ENCODE data around the gene PDLIM5.

Gene PDLIM5

GRCh38 chr4:94678896-94679295 lies 227.2 kb downstream of the PDLIM5 start:
- no peak for TF ChIP-seq POU2F2 (IDR thresholded peaks at IDR 0.05; ENCODE audit: low read depth, low read length)
- TF ChIP-seq POLR2AphosphoS5 (IDR thresholded peaks at IDR 0.05; ENCODE audit: low read depth, low read length) = no peak
- TF ChIP-seq POLR2A (IDR thresholded peaks at IDR 0.05; ENCODE audit: low read depth, low read length) = no peak
- no peak for TF ChIP-seq TAF1 (IDR thresholded peaks at IDR 0.05; ENCODE audit: low read depth, low read length)
- TF ChIP-seq SPI1 (IDR thresholded peaks at IDR 0.05; ENCODE audit: low read depth, low read length) = no peak
- no peak for TF ChIP-seq PAX5 (IDR thresholded peaks at IDR 0.05; ENCODE audit: insufficient read depth, low read length, severe bottlenecking)
- DNase-seq (ENCODE audit: insufficient read length, low spot score) (no peak), FAIRE-seq (no peak)

DNA sequence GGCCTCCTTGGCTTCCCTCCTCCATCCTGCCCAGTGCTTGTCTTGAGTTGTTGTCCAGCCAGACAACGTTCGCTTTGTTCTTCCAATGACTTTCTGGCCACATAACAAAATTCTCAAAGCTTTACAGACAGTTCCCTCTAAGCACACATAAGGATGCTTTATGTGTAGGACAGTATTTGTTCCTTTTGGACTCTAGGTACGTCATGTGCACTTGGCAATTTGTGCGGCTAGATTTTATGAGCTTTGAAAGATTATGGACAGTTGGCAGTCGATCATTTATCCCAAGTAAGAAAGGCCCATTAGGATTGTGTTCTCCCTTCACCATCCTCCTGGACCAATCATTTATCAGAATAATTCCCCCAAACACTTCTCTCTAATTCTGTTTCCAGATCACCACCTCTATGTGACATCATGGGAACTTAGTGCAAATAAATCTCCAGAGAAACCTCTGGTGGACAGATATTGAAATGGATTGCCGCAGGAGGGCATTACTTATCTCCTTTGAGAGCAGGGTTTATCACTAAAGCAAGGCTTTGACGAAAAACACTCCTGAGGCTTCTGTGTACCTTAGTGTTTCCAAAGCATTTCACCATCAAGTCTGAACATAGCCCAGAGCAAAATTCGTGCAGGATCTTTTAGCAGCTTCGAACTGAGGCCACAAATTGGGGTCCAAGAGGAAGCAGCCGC lies 228.6 kb downstream of the PDLIM5 start:
- FAIRE-seq = no peak
- TF ChIP-seq SPI1 (IDR thresholded peaks at IDR 0.05; ENCODE audit: low read depth, low read length) = no peak
- no peak for TF ChIP-seq POLR2A (IDR thresholded peaks at IDR 0.05; ENCODE audit: low read depth, low read length)
- TF ChIP-seq PAX5 (IDR thresholded peaks at IDR 0.05; ENCODE audit: insufficient read depth, low read length, severe bottlenecking) = no peak
- TF ChIP-seq POU2F2 (IDR thresholded peaks at IDR 0.05; ENCODE audit: low read depth, low read length) = no peak
- no peak for TF ChIP-seq TAF1 (IDR thresholded peaks at IDR 0.05; ENCODE audit: low read depth, low read length)
- no peak for TF ChIP-seq POLR2AphosphoS5 (IDR thresholded peaks at IDR 0.05; ENCODE audit: low read depth, low read length)
- no peak for DNase-seq (ENCODE audit: insufficient read length, low spot score)

GRCh38 chr4:94686086-94686485 lies 234.3 kb downstream of the PDLIM5 start:
- no peak for TF ChIP-seq SPI1 (IDR thresholded peaks at IDR 0.05; ENCODE audit: low read depth, low read length)
- TF ChIP-seq POU2F2 (IDR thresholded peaks at IDR 0.05; ENCODE audit: low read depth, low read length) = no peak
- no peak for TF ChIP-seq PAX5 (IDR thresholded peaks at IDR 0.05; ENCODE audit: insufficient read depth, low read length, severe bottlenecking)
- TF ChIP-seq POLR2AphosphoS5 (IDR thresholded peaks at IDR 0.05; ENCODE audit: low read depth, low read length) = no peak
- no peak for TF ChIP-seq POLR2A (IDR thresholded peaks at IDR 0.05; ENCODE audit: low read depth, low read length)
- TF ChIP-seq TAF1 (IDR thresholded peaks at IDR 0.05; ENCODE audit: low read depth, low read length) = no peak
- DNase-seq (ENCODE audit: insufficient read length, low spot score) = no peak
- no peak for FAIRE-seq

GRCh38 chr4:94689155-94689860 lies 237.6 kb downstream of the PDLIM5 start:
- no peak for DNase-seq (ENCODE audit: insufficient read length, low spot score)
- TF ChIP-seq POLR2AphosphoS5 (IDR thresholded peaks at IDR 0.05; ENCODE audit: low read depth, low read length) (no peak), TAF1 (IDR thresholded peaks at IDR 0.05; ENCODE audit: low read depth, low read length) (no peak), POU2F2 (IDR thresholded peaks at IDR 0.05; ENCODE audit: low read depth, low read length) (no peak), SPI1 (IDR thresholded peaks at IDR 0.05; ENCODE audit: low read depth, low read length) (no peak)
- FAIRE-seq = no peak

DNA sequence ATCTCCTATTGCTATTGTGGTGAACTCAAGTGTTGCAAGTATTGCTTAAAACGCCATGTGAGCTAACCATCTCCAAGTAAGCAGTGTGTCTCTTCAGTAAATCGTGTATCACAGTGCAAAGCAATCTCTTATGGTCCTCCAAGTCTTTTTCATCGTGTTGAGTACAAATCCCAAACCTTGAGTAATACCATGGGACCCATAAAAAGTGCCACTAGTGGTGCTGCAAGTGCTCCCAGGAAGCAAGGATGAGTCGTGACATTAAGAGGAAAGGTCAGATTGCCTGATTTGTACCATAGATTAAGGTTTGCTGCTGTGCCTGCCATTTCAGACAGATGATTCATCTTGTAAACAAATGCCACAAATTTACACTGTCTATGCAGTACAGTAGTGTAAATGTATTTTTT lies 239.1 kb downstream of the PDLIM5 start:
- no peak for DNase-seq (ENCODE audit: insufficient read length, low spot score)
- TF ChIP-seq POLR2A (IDR thresholded peaks at IDR 0.05; ENCODE audit: low read depth, low read length) (no peak), POLR2AphosphoS5 (IDR thresholded peaks at IDR 0.05; ENCODE audit: low read depth, low read length) (no peak), POU2F2 (IDR thresholded peaks at IDR 0.05; ENCODE audit: low read depth, low read length) (no peak), SPI1 (IDR thresholded peaks at IDR 0.05; ENCODE audit: low read depth, low read length) (no peak), PAX5 (IDR thresholded peaks at IDR 0.05; ENCODE audit: insufficient read depth, low read length, severe bottlenecking) (no peak), TAF1 (IDR thresholded peaks at IDR 0.05; ENCODE audit: low read depth, low read length) (no peak)
- no peak for FAIRE-seq

- TF ChIP-seq SPI1 (IDR thresholded peaks at IDR 0.05; ENCODE audit: low read depth, low read length) (no peak), PAX5 (IDR thresholded peaks at IDR 0.05; ENCODE audit: insufficient read depth, low read length, severe bottlenecking) (no peak), POLR2A (IDR thresholded peaks at IDR 0.05; ENCODE audit: low read depth, low read length) (no peak)
- FAIRE-seq = no peak
Observed at GRCh38 chr4:94691552-94691951, 239.8 kb downstream of the PDLIM5 start.

DNA sequence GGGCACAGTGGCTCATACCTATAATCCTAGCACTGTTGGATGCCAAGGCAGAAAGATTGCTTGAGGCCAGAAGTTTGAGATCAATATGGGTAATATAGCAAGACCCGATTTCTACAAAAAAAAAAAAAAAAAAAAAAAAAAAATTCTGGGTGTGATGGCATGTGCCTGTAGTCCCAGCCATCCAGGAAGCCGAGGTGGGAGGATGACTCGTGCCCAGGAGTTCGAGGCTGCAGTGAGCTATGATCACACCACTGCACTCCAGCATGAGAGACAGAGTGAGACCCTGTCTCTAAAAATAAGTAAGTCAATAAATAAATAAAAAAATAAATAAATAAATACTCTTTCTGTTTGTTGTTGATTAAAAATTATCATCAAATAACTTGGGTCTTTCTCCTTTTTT lies 243.6 kb downstream of the PDLIM5 start:
- TF ChIP-seq POU2F2 (IDR thresholded peaks at IDR 0.05; ENCODE audit: low read depth, low read length) = no peak
- TF ChIP-seq SPI1 (IDR thresholded peaks at IDR 0.05; ENCODE audit: low read depth, low read length) = no peak
- TF ChIP-seq POLR2A (IDR thresholded peaks at IDR 0.05; ENCODE audit: low read depth, low read length) = no peak
- no peak for TF ChIP-seq PAX5 (IDR thresholded peaks at IDR 0.05; ENCODE audit: insufficient read depth, low read length, severe bottlenecking)
- FAIRE-seq = no peak
- no peak for DNase-seq (ENCODE audit: insufficient read length, low spot score)

More at GRCh38 chr4:94691552-94691951, 239.8 kb downstream of the PDLIM5 start:
- DNase-seq (ENCODE audit: insufficient read length, low spot score) = no peak

DNA sequence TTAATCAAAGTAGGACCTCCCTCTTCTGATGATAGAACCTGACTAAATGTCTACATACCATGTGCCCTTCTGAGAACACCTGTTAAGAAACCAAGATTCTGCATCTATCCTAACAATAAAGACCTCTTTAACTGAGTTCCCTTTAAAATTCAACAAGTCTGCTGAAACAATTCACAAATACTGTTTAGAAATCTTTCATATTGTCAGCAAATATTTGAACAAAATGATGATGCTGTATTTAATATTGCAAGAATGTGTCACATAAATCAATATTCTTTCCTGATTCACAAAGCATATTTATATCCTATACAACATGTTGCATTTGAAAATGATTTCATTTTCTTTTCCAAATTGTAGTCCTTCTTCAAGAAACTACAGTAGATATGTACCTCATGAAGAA lies 246.4 kb downstream of the PDLIM5 start:
- TF ChIP-seq POLR2AphosphoS5 (IDR thresholded peaks at IDR 0.05; ENCODE audit: low read depth, low read length) = no peak
- TF ChIP-seq POU2F2 (IDR thresholded peaks at IDR 0.05; ENCODE audit: low read depth, low read length) = no peak
- no peak for TF ChIP-seq PAX5 (IDR thresholded peaks at IDR 0.05; ENCODE audit: insufficient read depth, low read length, severe bottlenecking)
- no peak for TF ChIP-seq TAF1 (IDR thresholded peaks at IDR 0.05; ENCODE audit: low read depth, low read length)
- no peak for TF ChIP-seq POLR2A (IDR thresholded peaks at IDR 0.05; ENCODE audit: low read depth, low read length)
- TF ChIP-seq SPI1 (IDR thresholded peaks at IDR 0.05; ENCODE audit: low read depth, low read length) = no peak
- DNase-seq (ENCODE audit: insufficient read length, low spot score) (no peak), FAIRE-seq (no peak)

DNA sequence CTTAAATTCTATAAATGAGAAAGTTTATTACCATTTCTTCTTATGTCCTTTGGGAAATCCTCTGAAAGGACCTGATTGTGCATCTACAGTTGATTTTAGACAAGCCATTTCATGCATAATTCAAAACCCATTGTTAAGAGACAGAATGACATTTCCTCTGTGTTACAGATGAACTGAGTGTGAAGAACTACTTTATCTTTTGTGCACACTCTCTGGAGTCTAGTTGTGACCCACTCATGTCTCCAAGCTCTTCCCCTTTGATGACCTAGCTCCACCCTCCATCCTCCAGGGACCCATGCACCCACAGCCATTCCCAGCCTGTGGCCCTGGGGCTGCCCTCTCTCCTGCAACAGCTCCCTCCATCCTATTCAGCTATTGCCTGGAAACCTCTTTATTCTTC lies 248.6 kb downstream of the PDLIM5 start:
- TF ChIP-seq POLR2AphosphoS5 (IDR thresholded peaks at IDR 0.05; ENCODE audit: low read depth, low read length) = no peak
- TF ChIP-seq PAX5 (IDR thresholded peaks at IDR 0.05; ENCODE audit: insufficient read depth, low read length, severe bottlenecking) = no peak
- no peak for TF ChIP-seq TAF1 (IDR thresholded peaks at IDR 0.05; ENCODE audit: low read depth, low read length)
- TF ChIP-seq SPI1 (IDR thresholded peaks at IDR 0.05; ENCODE audit: low read depth, low read length) = no peak
- no peak for TF ChIP-seq POU2F2 (IDR thresholded peaks at IDR 0.05; ENCODE audit: low read depth, low read length)
- no peak for TF ChIP-seq POLR2A (IDR thresholded peaks at IDR 0.05; ENCODE audit: low read depth, low read length)
- FAIRE-seq (no peak), DNase-seq (ENCODE audit: insufficient read length, low spot score) (no peak)

Data from GM12891 (cell line).